HG02763 (cell line): Measurements from ENCODE around the gene EPHA6.
"Not testable (repeated sequence)": the region's sequence is repeated elsewhere in the genome, so short reads cannot be mapped to it uniquely, and the experiment has no call there.

Experiments
- ATAC-seq: cut with Tn5 transposase; IDR thresholded peaks from one replicate; pipeline ENCODE4 v1.9.1; 2021; ENCODE audit warnings: mild to moderate bottlenecking, moderate library complexity; ENCODE audit not compliant: unreplicated experiment

Gene EPHA6

DNA sequence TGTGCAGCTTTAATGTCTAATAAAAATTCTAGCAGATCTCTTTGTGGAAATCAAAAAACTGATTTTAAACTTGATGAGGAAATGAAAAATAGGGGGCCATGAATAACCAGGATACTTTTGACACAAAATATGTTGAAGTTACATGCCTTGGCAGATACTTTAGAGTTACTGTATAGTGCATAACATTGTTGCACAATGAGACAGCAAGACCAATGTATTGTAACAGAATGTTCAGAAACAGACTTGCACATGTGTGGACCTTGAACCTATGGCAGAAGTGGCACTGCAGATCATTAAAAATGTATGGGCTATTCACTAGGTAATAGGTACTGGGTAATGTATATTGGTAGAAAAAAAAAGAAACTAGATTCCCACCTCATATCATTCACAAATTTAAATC lies 607.2 kb downstream of the EPHA6 start:
- ATAC-seq: no peak

- ATAC-seq: no peak
These were observed 610.6 kb downstream of the EPHA6 start for GRCh38 chr3:97425002-97425401.

DNA sequence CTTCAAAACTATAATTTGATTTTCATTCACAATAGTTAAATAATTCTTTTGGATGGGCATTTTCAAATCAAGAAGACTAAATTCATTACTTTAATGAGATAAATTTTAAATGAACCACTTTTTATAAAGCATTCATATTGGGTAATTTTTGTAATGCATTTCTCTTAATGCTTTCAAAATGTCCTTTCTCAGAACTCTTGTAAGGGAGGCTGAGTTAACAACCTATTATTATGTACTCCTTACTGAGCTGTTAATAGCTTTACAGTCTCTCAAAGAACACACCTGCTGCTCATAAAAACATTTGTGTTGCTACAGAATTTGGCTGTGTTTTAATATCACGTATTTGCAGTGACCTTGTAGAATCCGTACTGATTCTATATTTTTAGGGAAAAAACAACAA lies 616.2 kb downstream of the EPHA6 start:
- ATAC-seq: no peak

- ATAC-seq: no peak
These were observed 618.5 kb downstream of the EPHA6 start for GRCh38 chr3:97432914-97433313.

- no peak for ATAC-seq
These were observed 623.7 kb downstream of the EPHA6 start for GRCh38 chr3:97438131-97438530.

- no peak for ATAC-seq
These were observed 625.0 kb downstream of the EPHA6 start for GRCh38 chr3:97439373-97439772.

GRCh38 chr3:97464035-97464434 lies 649.6 kb downstream of the EPHA6 start:
- ATAC-seq: no peak

DNA sequence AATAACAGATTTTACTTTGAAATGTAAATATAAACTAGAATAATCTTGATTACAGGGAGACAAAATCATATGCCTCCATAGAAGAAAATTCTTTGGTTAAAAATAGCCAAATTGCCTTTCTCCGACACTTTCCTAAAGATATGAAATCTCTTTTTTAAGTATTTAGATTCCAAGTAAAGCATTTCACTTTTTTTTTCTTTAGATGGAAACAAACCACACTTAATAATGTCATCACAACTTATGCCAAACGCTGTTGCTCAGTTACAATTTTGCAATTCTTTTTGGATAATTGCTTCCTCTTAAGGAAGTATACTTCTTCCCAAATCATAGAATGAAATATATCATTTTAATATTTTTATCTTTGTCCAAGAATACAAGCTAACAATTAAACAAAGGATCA lies 656.1 kb downstream of the EPHA6 start:
- ATAC-seq: no peak

DNA sequence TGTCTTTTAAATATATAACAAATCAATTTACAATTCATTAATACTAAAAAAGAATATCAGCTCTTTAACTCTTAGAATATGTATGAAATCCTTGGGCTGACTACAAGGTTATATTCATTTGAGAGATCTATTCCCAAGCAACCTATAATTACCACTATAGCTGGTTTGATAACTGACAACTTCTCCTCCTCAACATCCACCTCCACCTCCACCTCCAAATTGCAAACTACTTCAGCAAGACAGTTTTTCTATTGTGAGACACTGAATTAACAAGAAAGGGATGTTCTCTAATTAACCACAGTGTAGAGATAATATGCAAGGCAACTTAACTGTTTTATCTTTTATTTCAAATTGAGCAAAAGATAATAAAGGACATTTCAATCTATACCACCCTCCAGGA lies 665.3 kb downstream of the EPHA6 start:
- ATAC-seq: no peak

- not testable (repeated sequence) for ATAC-seq
These were observed 666.4 kb downstream of the EPHA6 start for GRCh38 chr3:97480696-97481289.

DNA sequence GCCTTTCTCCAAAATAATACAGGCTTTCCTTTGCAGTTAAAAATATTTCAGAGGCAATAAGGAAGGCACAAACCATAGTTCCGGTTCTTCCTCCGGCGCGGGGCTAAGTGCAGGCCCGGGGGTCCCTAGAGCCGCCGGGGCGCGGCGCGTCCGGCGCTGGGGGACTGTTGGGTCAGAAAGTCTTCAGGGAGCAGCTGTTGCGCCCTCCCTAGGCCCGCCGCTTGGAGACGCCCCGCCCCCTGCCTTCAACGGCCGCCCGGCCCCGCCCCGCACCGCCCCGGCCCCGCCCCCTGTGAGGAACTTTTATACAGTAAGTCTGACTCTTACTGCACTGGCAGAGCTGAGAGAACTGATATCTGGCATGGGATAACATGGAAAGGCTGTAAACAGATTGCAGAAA lies 667.0 kb downstream of the EPHA6 start:
- ATAC-seq: no peak

GRCh38 chr3:97485206-97485605 lies 670.8 kb downstream of the EPHA6 start:
- ATAC-seq: no peak

DNA sequence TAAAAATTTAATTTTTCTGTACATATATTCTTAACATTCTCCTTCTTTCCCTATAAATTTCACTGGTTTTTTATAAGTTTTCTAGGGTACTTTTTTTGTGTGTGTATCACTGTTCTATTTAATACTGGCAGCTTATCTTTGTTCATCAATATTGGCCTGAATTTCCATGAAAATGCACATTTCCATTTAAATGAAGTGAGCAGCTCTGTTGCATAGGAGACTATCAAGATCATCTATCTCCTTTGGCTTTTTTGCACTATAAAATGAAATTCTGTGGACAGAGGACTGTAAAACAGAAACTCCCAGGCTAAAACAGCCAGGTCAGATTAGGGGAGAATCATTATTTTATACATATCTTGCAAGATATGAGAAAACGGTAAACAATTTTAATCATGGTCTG lies 673.2 kb downstream of the EPHA6 start:
- no peak for ATAC-seq

DNA sequence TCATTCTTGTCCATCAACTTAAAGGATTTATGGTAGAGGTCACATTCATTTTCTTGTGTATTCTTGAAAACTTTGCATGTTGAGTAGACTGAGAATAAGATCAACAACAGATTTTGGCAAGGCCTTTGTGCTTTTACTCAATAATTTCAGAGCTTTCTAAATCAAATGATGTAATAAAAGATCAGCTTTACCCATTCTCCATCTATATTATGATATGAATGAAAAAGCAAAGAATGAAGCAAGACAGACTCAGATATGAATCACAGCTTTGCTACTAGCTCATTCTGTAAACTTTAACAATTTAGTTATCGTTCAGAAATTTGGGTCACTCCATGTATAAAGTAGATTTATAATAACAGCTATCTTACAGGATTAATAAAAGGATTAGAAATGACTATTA lies 674.3 kb downstream of the EPHA6 start:
- ATAC-seq: no peak

DNA sequence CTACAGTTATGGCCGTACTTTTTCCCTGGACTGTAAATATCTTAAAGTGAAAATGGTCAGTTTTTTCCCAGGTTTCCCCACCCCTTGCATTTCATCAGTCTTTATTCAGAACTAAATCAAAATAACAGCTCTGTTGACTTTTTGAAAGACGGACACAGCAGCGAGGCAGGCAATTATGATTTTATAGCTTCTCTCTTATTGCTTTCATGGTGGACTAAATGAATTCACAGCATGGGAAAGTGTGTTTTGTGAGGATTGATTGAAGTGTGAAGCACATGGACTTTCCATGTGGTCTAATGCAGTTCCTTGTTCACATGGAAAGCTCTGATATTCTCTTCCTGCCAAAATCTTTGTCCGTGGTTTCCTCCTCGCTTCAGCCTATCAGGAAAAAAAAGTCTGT lies 681.5 kb downstream of the EPHA6 start:
- no peak for ATAC-seq

- no peak for ATAC-seq
These were observed 682.7 kb downstream of the EPHA6 start for GRCh38 chr3:97497138-97497537.

DNA sequence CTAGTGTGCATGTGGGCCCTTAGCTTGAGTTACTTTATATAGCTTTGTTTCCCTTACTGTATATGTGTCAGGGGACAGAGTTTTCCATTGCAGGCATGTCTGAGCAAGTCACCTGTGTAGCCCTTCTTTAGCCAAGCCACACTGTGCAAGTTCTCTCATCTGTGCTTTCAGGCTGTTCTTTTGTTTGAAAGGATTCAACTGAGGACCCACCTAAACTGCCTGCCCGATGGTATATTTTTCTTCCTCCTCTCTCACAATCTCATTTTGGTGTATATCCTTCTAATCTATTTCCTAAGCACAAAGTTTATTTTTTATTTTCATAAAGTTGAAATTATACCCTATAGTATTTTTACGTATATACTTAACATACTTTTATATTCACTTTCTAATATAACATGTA lies 690.1 kb downstream of the EPHA6 start:
- no peak for ATAC-seq

DNA sequence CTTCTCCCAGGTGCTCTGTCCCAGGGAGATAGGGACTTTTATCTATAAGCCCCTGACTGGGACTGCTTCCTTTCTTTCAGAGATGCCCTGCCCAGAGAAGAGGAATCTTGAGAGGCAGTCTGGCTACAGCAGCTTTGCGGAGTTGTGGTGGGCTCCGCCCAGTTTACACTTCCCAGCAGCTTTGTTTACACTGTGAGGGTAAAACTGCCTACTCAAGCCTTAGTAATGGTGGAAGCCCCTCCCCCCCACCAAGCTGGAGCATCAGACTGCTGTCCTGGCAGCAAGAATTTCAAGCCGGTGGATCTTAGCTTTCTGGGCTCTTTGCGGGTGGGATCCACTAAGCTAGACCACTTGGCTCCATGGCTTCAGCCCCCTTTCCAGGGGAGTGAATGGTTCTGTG lies 696.4 kb downstream of the EPHA6 start:
- ATAC-seq: no peak

DNA sequence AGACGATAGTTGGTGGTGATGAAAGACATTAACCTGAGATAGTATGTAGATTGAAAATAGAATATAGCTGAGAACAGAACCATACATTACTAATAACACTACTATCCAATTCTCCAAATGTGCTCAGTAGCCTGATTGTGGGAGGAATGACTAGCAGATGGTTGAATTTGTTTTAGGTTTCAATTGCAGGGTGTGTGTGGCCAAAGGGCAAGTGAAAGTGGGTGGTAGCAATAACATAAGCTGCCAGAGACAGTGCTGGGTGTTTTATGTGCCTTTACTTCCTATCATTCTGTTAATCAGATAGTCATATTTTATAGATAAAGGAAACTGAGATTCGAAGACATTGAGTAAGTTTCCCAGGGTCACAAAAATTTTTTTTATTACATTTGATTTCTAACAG lies 700.7 kb downstream of the EPHA6 start:
- ATAC-seq: no peak

DNA sequence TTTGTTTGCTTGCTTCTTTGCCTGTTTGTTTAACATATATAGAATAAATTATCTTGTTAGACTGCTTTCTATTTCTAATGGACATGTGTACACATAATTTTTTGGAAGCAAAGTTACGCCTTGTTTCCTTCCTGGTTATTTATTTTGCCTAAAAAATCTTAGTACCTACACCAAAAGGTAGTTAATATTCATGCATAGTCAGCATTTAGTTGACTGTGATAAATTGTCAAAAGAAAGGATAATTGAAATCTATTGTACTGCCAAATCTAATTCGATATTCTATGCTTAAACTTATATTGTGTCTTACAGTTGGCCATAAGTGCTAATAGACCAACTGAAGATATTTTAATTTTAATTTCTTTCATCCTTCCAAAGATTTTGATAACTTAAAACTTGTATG lies 716.3 kb downstream of the EPHA6 start:
- no peak for ATAC-seq

DNA sequence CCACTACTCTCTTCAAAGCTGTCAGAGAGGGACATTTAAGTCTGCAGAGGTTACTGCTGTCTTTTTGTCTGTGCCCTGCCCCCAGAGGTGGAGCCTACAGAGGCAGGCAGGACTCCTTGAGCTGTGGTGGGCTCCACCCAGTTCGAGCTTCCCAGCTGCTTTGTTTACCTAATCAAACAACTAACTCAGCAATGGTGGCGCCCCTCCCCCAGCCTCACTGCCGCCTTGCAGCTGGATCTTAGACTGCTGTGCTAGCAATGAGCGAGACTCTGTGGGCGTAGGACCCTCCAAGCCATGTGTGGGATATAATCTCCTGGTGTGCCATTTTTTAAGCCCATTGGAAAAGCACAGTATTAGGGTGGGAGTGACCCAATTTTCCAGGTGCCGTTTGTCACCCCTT lies 733.2 kb downstream of the EPHA6 start:
- not testable (repeated sequence) for ATAC-seq

DNA sequence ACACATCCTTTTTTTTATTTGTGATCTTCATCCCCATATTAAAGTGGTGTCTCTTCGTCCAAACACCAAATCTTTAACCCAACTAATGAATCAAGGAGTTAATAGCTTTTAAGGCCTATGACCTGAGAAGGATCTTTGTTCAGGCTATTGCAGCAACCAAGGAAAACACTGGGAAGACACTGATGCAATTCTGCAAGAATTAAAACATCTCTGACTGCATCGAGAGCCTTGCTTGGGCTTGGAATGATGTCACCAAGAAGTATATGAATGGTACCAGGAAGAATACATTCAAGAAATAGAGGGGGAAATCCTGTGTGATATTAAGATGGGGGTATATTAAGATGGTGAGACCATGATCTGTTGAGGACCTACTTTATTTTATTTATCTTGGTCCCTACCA lies 736.0 kb downstream of the EPHA6 start:
- ATAC-seq: no peak

DNA sequence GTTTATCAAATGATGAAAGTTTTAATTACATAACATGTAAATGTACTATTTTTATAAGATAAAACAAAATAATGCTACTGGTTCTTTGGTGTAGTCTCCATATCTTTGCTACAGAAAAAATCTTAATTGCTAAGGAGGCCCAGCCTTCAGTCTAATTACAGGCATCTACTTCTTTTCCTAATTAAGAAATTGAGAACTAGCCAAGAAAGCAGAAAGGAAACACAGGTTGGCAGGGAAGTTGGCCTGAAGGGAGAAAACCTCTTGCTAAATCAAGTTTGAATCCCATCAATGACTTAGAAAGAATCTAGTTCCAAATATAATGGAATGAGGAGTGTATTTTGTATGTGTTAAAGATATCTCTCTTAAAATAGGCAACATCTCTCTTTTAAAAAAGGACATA lies 737.8 kb downstream of the EPHA6 start:
- no peak for ATAC-seq

GRCh38 chr3:97575742-97576141 lies 761.3 kb downstream of the EPHA6 start:
- ATAC-seq: no peak
